Activated CD4-positive, CD25-positive, alpha-beta regulatory T cell treated with anti-CD3 and anti-CD28 coated beads, Interleukin-2, amount 50 U/mL, for 16 hours (primary cell): ENCODE results near the gene SBF2.
"Not testable (repeated sequence)": the region's sequence is repeated elsewhere in the genome, so short reads cannot be mapped to it uniquely, and the experiment has no call there.

ENCODE experiments used
- DNase-seq: peaks from one replicate; pipeline ENCODE4 v3.0.0-alpha.2; 2020; ENCODE audit warnings: low read depth, low spot score

SBF2 gene

GRCh38 chr11:10066441-10066840, 227.6 kb downstream of the SBF2 start:
- no peak for DNase-seq

DNA sequence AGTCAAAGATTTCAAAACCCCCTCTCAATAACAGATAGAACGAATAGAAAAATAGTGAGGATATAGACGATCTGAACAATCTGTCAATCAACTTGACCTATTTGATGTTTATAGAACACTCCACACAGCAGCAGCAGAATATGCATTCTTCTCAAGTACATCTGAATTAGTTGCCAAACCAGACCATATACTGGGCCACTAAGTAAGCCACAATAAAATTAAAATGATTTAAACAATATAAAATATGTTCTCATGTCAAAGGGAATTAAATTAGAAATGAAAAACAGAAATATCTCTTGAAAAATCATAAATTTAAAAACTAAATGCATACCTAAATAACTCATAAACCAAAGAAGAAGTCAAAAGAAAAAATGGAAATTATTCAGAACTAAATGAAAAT, 229.2 kb downstream of the SBF2 start:
- no peak for DNase-seq

DNA sequence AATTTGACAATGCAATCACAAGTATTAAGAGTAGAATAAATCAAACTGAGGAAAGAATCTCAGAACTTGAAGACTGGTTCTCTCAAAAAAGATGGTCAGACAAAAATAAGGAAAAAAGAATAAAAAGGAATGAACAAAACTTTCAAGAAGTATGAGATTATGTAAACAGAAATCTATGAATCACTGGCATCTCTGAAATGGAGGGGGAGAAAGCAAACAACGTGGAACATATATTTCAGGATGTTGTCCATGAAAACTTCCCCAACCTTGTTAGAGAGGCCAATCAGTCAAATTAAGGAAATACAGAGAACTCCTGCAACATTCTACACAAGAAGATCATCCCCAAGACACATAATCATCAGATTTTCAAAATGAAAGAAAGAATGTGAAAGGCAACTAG, 235.7 kb downstream of the SBF2 start:
- no peak for DNase-seq

DNA sequence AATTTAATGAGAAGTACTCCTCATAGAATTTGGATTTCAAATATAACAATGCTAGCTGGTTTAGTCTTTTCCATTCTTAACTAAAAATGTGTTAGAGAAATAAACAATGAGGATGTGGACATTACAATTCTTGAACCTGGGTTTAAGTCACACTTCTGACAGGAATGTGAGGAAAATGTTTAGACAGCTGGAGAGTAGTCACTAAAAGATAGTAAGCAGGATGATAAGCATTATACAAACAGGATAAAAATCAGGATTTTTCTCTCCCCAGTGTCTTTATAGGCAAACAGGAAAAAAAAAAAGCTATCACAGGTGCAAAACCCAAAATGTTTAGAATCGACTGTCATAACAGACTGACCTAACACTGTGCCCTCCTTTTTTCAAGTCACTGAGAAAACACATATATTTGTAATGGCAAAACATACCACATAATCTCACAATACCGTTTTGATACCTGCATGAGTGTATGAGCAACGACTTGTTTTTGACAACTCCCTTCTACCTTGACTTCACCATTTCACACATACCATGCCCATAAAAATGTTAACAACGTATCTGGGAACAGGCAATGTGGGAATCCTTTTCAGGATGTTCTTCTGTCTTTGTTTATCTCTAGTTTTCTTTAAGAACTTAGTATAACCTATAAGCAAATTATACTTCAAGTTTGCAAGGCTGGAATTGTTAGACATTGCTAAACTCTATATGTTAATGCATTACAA, 242.0 kb downstream of the SBF2 start:
- DNase-seq, result no peak

DNA sequence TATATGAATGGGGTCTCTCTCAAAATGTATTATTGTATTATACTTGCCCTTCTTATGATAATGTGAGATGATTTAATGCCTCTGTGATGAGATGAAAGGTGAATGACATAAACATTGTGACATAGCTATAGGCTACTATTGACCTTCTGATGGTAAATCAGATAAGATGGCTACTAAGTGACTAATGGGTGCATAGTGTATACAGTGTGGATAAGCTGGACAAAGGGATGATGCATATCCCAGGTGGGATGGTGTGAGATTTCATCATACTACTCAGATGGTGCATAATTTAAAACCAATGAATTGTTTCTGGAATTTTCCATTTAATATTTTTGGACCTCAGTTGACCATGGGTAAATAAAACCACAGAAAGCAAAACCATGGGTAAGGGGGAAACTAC, 243.5 kb downstream of the SBF2 start:
- DNase-seq, result no peak

- DNase-seq, result no peak
These were observed 244.3 kb downstream of the SBF2 start for GRCh38 chr11:10049756-10050155.

- DNase-seq, result no peak
These were observed 245.7 kb downstream of the SBF2 start for GRCh38 chr11:10048350-10048749.

- DNase-seq, result no peak
These were observed 249.4 kb downstream of the SBF2 start for GRCh38 chr11:10044618-10045017.

DNA sequence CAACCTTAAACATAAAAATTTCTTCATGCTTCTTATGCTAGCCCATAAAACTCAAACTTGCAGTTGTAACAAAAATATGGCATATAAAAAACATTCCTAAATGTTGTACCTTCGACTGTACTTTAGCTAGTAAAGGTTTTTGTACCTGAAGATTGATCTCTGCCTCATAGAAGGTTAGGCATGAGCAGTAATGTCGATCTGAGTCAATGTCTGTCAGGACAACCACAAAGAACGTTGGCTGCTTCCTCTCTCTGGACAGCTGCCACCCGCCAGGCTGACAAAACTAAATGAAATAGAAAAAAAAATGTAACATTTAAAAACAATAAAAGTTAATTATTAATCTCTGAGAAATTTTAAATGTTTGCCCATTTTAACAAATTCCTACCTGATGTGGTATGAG, 251.3 kb downstream of the SBF2 start:
- no peak for DNase-seq

GRCh38 chr11:10041748-10042446, 252.1 kb downstream of the SBF2 start:
- DNase-seq, result no peak

DNA sequence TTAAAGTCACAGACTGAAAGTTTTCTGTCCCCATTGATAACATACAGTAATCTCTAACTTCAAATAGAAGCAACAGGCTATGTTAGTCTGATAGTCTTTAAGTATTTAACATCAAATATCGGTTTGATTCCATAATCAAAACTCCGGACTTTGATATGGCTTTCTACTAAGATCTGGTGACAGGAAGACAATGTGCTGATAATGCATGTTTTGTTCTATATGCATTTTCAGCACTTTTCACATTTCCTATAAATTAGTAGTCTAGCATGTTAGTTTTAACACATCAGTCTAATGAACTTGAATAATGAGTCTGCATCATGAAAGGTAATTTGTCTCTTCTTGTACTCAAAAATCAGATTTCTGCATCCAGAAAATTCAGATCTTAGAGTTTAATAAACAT, 252.7 kb downstream of the SBF2 start:
- no peak for DNase-seq

DNA sequence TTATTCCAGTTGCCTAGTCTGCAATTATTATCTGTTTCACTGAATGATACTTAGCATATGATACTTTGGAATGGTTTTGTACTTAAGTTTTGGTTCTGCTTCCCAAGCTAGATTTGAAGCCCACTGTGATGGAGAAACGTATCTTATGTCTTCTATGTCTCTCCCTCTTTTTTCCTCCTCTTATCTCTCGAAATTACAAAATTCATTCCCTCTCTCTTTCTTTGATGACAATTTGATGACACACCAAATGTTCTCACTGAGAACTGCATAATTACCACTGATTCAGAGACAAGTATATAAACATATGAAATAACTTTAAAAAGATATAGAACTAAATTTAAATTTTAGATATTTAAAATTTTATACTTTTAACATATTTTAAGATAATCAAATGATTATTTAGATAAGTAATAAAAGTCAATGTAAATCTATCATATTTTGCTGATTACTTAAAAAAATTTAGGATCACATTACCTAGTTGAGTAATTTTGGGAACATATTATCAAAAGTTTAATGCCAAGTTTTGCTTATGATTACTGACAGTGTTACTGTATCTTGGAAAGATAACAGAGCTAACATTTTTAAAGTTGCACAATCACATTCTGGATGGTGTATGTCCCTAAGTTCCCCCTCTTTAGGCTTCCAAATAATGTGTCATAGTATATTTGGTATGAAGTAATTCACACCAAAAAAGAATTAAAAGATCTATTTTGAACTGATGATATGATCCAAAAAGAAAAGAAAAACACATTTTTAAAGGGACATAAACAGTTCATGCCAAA, 255.3 kb downstream of the SBF2 start:
- DNase-seq, result no peak

DNA sequence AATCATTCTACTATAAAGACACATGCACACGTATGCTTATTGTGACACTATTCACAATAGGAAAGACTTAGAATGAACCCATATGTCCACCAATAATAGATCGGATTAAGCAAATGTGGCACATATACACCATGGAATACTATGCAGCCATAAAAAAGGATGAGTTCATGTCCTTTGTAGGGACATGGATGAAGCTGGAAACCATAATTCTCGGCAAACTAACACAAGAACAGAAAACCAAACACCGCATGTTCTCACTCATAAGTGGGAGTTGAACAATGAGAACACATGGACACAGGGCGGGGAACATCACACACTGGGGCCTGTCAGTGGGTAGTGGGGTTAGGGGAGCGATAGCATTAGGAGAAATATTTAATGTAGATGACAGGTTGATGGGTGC, 258.1 kb downstream of the SBF2 start:
- DNase-seq, result not testable (repeated sequence)

GRCh38 chr11:10032935-10033334, 261.1 kb downstream of the SBF2 start:
- no peak for DNase-seq

- DNase-seq, result no peak
These were observed 263.9 kb downstream of the SBF2 start for GRCh38 chr11:10030122-10030490.

DNA sequence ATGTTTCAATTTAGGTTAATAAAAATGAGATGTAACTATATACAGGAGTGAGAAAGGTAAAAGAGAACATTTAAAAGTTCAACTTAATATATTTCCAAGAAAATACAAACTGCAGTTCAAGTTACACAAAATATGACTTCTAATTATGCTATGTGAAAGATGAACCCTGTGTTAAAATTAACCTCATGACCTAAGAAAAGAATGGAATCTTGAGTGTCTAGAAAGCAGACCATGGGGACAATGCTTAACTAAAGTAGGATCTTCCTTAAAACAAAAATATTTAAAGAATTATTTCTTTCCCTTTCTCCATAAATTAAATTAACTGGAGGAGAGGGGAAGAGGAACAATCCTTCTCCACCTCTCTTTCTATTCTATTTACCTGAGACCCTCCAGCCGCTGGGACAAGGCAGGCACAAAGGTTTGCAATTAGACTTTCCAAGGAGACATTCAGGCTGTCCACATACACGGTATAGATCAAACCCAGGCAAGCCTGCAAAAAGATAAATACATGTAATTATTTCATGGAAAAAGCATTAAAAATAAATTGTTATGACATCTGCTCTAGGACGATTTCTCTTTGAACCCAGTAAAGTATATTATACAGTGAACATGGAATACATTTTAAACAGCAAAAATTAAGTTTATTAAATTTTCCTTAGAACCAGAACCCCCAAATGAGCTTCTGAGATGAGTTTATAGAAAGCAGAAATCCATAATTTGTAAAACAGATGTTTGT, 264.5 kb downstream of the SBF2 start:
- DNase-seq, result no peak

- DNase-seq, result no peak
These were observed 267.5 kb downstream of the SBF2 start for GRCh38 chr11:10026514-10026913.

GRCh38 chr11:10023212-10023611, 270.8 kb downstream of the SBF2 start:
- DNase-seq, result no peak

- no peak for DNase-seq
These were observed 271.3 kb downstream of the SBF2 start for GRCh38 chr11:10022764-10023163.

DNA sequence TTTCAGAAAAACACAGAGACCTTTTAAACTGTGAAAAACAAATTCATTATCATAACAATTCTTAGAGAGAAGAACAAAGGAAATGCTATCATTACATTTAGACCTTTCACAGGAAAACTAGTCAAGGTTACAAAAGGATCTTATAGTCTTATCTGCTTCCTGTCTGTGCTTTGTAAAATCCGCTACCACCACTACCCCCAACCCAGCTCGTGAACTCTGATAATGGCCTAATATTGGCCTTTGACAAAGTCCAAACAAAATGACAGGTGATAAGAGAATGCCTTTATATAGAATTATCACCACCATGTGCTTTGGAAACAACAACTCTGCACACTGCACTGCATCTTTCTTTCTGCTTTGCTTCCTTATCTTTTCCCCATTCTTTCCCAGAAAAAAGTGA, 272.5 kb downstream of the SBF2 start:
- no peak for DNase-seq

DNA sequence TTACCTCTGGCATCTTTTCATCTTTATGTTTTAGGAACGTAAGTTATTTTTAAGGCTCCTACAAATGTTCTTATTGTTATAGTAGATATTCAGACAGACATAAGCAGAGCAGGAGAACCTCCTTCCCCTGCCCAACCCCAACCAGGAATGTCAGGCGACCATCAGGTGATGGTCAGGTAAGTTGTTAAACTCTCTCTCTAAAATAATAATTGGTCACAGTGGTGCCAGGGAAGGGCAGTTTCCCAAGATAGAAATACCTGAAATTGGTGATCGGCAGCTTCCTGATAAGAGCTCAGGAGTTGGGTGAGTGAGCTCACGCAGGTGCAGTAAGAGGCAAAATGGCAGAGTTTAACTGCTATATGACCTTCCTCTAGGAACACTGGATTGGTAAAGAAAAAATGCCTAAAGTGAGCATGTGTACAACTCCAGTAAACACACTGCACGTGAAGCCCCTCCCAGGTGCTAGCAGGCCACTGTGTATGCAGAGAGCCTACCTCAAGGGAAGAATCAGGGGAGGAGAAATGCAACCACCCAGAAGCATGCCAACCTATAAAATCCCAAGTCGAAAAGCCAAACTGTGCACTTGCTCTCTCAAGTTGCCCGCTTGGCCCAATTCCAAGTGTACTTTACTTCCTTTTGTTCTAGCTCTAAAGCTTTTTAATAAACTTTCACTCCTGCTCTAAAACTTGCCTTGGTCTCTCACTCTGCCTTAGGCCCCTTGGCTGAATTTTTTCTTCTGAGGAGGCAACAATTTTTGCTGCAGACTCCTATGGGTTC, 273.9 kb downstream of the SBF2 start:
- no peak for DNase-seq
